ENCODE measurements around the gene ARMH4.

Gene ARMH4

GRCh38 chr14:57957441-57957840, 194.6 kb downstream of the ARMH4 start:
- DNase-seq = no peak
